IPS-18c (cell line): Measurements from ENCODE around the gene CYP4A11.
"Not testable (repeated sequence)": the region's sequence is repeated elsewhere in the genome, so short reads cannot be mapped to it uniquely, and the experiment has no call there.

Experiments
- H3K4me3 ChIP-seq: 2 replicates; pipeline ENCODE4 v1.7.0; 2013; ENCODE audit warnings: low read depth, mild to moderate bottlenecking, low read length, moderate library complexity; ENCODE audit not compliant: insufficient read depth
- H3K9me3 ChIP-seq: one replicate; pipeline ENCODE4 v1.6.1; 2013; ENCODE audit warnings: mild to moderate bottlenecking, low read length, moderate library complexity; ENCODE audit not compliant: control insufficient read depth, insufficient read depth

CYP4A11 gene

DNA sequence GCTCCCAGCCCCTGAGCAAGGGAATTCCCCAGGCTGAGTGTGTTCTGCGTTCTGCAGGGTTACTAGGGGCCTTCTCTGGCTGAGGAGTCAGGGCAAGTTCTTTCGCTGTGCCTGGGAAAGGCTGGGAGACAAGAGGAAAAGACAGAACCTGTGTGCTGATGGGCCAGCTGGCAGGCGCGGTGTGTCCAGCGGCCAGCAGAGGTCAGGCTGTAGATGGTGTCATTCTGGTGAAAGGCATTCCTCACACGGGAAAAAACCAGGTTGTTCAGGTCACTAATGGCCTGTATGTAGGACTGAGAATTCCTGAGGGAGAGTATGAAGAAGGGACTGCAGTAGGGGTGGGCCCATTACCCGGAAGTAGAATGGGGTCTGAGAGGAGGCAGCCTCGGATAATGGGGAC is 6.4 kb downstream of the CYP4A11 start:
- not testable (repeated sequence) for H3K4me3 ChIP-seq, H3K9me3 ChIP-seq

DNA sequence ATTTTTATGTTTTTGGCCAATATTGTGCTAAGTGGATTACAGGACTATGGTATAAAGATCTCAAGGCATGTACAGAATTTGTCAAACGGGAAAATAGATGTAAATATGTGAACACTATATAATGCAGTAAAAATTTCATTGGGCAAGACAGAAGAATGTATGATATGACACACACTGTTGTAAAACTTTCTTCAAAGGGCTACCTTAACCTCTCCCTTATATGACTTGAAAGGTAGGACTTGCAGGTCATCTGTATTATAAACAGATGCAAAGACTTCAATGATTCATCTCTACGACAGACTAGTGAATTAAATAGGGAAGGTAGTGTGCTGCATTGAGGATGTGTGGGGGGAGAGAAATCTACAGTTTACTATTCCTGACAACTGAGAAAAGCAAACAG is 9.3 kb downstream of the CYP4A11 start:
- not testable (repeated sequence) for H3K4me3 ChIP-seq, H3K9me3 ChIP-seq

DNA sequence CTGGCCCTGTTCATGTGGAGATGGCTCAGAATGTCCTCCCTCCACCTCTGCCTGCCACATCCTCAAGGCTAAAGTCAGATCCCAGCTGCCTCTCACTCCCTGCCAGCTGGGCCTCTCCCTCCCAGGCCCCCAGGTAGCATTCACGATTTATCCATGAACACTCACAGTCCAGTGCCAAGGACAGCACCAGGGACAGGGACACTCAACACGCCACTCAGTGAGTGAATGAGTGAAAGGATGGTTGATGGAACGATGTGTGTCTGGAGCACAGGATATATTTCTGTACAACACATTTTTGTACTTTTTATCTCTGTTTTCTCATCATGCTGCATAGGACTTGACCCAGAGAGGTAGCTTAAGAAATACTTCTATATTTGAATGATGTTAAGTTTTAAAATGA is 10.1 kb downstream of the CYP4A11 start:
- Histone ChIP-seq H3K9me3 (no peaks in the 10 kb centered on the region), H3K4me3 (no peak overlapping the region)

DNA sequence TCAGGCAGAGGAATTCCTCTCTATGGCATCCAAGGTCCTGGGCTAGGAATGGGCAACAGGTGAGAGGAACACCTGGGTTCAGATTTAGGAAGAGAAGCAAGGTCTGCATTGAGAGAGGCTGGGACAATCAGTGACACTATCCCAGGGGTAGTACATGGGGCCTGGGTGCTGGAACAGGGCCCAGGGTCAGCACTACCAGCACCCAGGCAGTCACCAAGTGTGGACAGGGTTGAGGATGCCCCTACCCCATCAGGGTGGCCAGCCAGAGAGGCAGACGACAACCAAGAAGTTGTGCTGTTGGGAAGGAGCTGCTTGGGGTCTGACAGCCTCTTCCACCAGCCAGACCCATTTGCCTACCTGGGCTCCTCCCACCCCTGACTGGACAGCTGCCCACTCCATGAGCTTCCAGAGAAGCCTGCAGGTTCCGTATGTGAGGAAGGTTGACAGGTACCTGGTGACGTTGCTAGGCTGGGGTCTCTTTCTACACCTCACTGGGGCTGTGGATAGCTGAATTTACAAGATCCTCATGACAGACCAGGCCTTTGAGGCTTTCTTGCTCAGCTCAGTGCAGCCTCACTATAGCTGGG is 13.9 kb downstream of the CYP4A11 start:
- no peak overlapping the region for H3K4me3 ChIP-seq

DNA sequence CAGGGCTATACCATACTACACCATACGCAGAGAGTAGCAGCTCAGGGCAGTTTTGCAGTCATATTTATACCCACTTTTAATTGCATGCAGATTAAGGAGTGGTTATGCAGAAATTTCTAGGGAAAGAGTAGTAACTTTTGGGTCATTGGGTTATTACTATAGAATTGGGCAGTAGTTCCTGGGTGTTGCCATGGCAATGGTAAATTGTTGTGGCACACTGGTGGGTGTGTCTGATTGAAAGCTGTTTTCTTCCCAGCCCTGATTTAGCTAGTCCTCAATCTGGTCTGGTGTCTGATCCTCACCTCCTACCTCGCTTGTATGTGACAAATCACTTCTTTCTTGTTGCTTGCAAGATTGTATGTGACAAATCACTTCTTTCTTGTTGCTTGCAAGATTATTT is 30.5 kb downstream of the CYP4A11 start:
- H3K9me3 ChIP-seq = no peaks in the 10 kb centered on the region
- H3K4me3 ChIP-seq = no peak overlapping the region

More for the DNA sequence above, 13.9 kb downstream of the CYP4A11 start:
- no peaks in the 10 kb centered on the region for H3K9me3 ChIP-seq

DNA sequence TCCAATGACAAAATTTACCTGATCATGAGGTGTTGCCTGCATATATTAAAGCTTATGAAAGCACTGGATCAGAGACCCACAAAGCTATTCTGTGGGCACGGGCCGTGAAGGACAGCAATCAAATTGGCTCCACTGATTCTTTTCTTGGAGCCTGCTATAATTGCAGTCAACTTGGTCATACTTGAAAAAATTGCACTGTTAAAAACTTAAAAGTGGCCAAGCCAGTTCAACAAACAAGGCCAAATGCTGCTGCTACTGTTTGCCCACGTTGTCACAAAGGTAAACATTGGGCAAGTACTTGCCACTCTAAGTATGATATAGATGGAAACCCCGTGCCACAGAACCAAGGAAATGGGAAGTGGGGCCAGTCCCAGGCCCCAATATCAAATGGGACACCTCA is 37.8 kb downstream of the CYP4A11 start:
- peaks cover 5% of the 10 kb centered on the region for H3K9me3 ChIP-seq
- no peak overlapping the region for H3K4me3 ChIP-seq

DNA sequence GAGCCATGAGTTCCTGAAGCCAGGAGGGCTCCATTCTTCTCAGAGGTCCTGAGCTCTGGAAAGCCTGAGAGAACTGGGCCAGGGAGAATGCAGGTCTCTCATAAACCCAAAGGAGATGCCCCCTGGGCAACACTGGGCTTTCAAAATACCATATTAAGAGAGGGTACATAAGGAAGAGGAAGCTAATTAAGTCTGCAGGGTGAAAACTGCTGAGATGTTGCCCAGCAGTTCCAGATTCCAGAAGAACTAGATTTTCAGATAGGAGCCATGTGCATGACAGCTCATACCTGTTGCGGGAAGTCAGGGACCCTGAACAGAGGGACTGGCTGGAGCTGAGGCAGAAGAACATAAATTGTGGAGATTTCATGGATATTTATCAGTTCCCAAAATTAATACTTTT is 40.9 kb downstream of the CYP4A11 start:
- Histone ChIP-seq H3K9me3 (peaks cover 5% of the 10 kb centered on the region), H3K4me3 (no peak overlapping the region)

DNA sequence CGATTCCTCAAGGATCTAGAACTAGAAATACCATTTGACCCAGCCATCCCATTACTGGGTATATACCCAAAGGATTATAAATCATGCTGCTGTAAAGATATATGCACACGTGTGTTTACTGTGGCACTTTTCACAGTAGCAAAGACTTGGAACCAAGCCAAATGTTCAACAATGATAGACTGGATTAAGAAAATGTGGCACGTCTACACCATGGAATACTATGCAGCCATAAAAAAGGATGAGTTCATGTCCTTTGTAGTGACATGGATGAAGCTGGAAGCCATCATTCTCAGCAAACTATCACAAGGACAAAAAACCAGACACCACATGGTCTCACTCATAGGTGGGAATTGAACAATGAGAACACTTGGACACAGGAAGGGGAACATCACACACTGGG is 59.6 kb downstream of the CYP4A11 start:
- not testable (repeated sequence) for H3K4me3 ChIP-seq, H3K9me3 ChIP-seq
